Stomach smooth muscle (tissue), 2 donors: ENCODE data around the gene YWHAQ.

ENCODE experiments used
- H3K27ac ChIP-seq: one replicate; pipeline ENCODE4 v1.7.0; 2013; ENCODE audit warnings: mild to moderate bottlenecking, low read length, inconsistent platforms
- H3K27me3 ChIP-seq, 2 donors: one replicate each; pipeline ENCODE4 v1.7.0; 2013; ENCODE audit warnings: low read length in 2 of 2; ENCODE audit not compliant: insufficient read depth in 2 of 2, control insufficient read depth in 1 of 2
- H3K36me3 ChIP-seq, 2 donors: one replicate each; pipeline ENCODE4 v1.7.0; 2013; ENCODE audit warnings: low read length in 2 of 2; ENCODE audit not compliant: control insufficient read depth in 2 of 2, insufficient read depth in 2 of 2
- H3K4me1 ChIP-seq: one replicate; pipeline ENCODE4 v1.7.0; 2013; ENCODE audit warnings: low read length; ENCODE audit not compliant: control insufficient read depth, insufficient read depth
- H3K4me3 ChIP-seq, 2 donors: one replicate each; pipeline ENCODE4 v1.7.0; 2013; ENCODE audit warnings: low read length in 2 of 2
- H3K9ac ChIP-seq, 2 donors: one replicate each; pipeline ENCODE4 v1.7.0; 2013; ENCODE audit warnings: low read length in 2 of 2, mild to moderate bottlenecking in 1 of 2
- H3K9me3 ChIP-seq, 2 donors: one replicate each; pipeline ENCODE4 v1.7.0; 2013; ENCODE audit warnings: low read length in 2 of 2; ENCODE audit not compliant: control insufficient read depth in 2 of 2
- donor health status: healthy.
- donor health status: Pancreatic carcinoma.

YWHAQ gene

GRCh38 chr2:9646196-9647030 is 15.6 kb upstream of the YWHAQ start:
- Histone ChIP-seq H3K4me1 (no peaks in the 10 kb centered on the region), H3K36me3 (no peaks in the 10 kb centered on the region), H3K27ac (no peak overlapping the region), H3K9ac (no peak overlapping the region), H3K4me3 (no peak overlapping the region), H3K9me3 (no peaks in the 10 kb centered on the region), H3K27me3 (no peaks in the 10 kb centered on the region)

- Histone ChIP-seq H3K4me3 (no peak overlapping the region), H3K9me3 (no peaks in the 10 kb centered on the region), H3K36me3 (no peaks in the 10 kb centered on the region), H3K4me1 (peaks cover 4% of the 10 kb centered on the region), H3K27ac (no peak overlapping the region), H3K9ac (no peak overlapping the region), H3K27me3 (no peaks in the 10 kb centered on the region)
Observed at GRCh38 chr2:9644603-9645002, 13.8 kb upstream of the YWHAQ start.

- Histone ChIP-seq H3K9me3 (no peaks in the 10 kb centered on the region), H3K4me3 (no peak overlapping the region), H3K36me3 (no peaks in the 10 kb centered on the region), H3K27me3 (no peaks in the 10 kb centered on the region), H3K4me1 (peaks cover 7% of the 10 kb centered on the region), H3K27ac (no peak overlapping the region), H3K9ac (no peak overlapping the region)
Observed at GRCh38 chr2:9644021-9644420, 13.2 kb upstream of the YWHAQ start.

GRCh38 chr2:9641641-9642040 is 10.8 kb upstream of the YWHAQ start:
- peaks cover 23% of the 10 kb centered on the region for H3K4me1 ChIP-seq
- H3K4me3 ChIP-seq: no peak overlapping the region
- H3K27me3 ChIP-seq: no peaks in the 10 kb centered on the region
- no peaks in the 10 kb centered on the region for H3K36me3 ChIP-seq
- no peak overlapping the region for H3K27ac ChIP-seq
- no peaks in the 10 kb centered on the region for H3K9me3 ChIP-seq
- no peak overlapping the region for H3K9ac ChIP-seq

- H3K36me3 ChIP-seq: no peaks in the 10 kb centered on the region
- H3K4me1 ChIP-seq: peaks cover 23% of the 10 kb centered on the region
- H3K4me3 ChIP-seq: no peak overlapping the region
- no peaks in the 10 kb centered on the region for H3K9me3 ChIP-seq
- H3K27ac ChIP-seq: no peak overlapping the region
- no peak overlapping the region for H3K9ac ChIP-seq
- no peaks in the 10 kb centered on the region for H3K27me3 ChIP-seq
Observed at GRCh38 chr2:9640403-9641104, 9.8 kb upstream of the YWHAQ start.

GRCh38 chr2:9639740-9640343 is 9.0 kb upstream of the YWHAQ start:
- no peaks in the 10 kb centered on the region for H3K36me3 ChIP-seq
- H3K27me3 ChIP-seq: no peaks in the 10 kb centered on the region
- H3K9me3 ChIP-seq: no peaks in the 10 kb centered on the region
- H3K9ac ChIP-seq: no peak overlapping the region
- peaks cover 23% of the 10 kb centered on the region for H3K4me1 ChIP-seq
- H3K27ac ChIP-seq: no peak overlapping the region
- H3K4me3 ChIP-seq: no peak overlapping the region

GRCh38 chr2:9639000-9639602 is 8.3 kb upstream of the YWHAQ start:
- peak overlapping the region; percentile 46 for H3K27ac ChIP-seq
- peak overlapping the region in 1 of 2 donors; percentile 29 for H3K9ac ChIP-seq

GRCh38 chr2:9638532-9638931 is 7.7 kb upstream of the YWHAQ start:
- H3K9me3 ChIP-seq: no peaks in the 10 kb centered on the region
- no peaks in the 10 kb centered on the region for H3K27me3 ChIP-seq
- peaks cover 23% of the 10 kb centered on the region for H3K4me1 ChIP-seq
- H3K27ac ChIP-seq: peak overlapping the region; percentile 41
- H3K9ac ChIP-seq: no peak overlapping the region
- H3K4me3 ChIP-seq: peak overlapping the region in 1 of 2 donors; percentile 29
- H3K36me3 ChIP-seq: no peaks in the 10 kb centered on the region

More at GRCh38 chr2:9639000-9639602, 8.3 kb upstream of the YWHAQ start:
- H3K27me3 ChIP-seq: no peaks in the 10 kb centered on the region
- H3K4me1 ChIP-seq: peaks cover 23% of the 10 kb centered on the region
- H3K36me3 ChIP-seq: no peaks in the 10 kb centered on the region
- no peaks in the 10 kb centered on the region for H3K9me3 ChIP-seq
- peak overlapping the region in 1 of 2 donors; percentile 29 for H3K4me3 ChIP-seq

- Histone ChIP-seq H3K27ac (no peak overlapping the region), H3K9me3 (no peaks in the 10 kb centered on the region), H3K4me3 (no peak overlapping the region), H3K9ac (no peak overlapping the region), H3K36me3 (no peaks in the 10 kb centered on the region), H3K4me1 (peaks cover 23% of the 10 kb centered on the region), H3K27me3 (no peaks in the 10 kb centered on the region)
Observed at GRCh38 chr2:9637330-9637729, 6.5 kb upstream of the YWHAQ start.

GRCh38 chr2:9634133-9634532 is 3.3 kb upstream of the YWHAQ start:
- Histone ChIP-seq H3K9me3 (no peaks in the 10 kb centered on the region), H3K27ac (no peak overlapping the region), H3K9ac (no peak overlapping the region), H3K36me3 (no peaks in the 10 kb centered on the region), H3K27me3 (no peaks in the 10 kb centered on the region), H3K4me3 (no peak overlapping the region), H3K4me1 (peaks cover 23% of the 10 kb centered on the region)
